PC-9 (cell line): ENCODE results near the gene PCSK5.

ENCODE experiments used
- EZH2 ChIP-seq: fragments of 200-600 bp; sonication (generic); IDR thresholded peaks from 2 replicates; pipeline ENCODE4 v1.8.0; 2017; ENCODE audit warnings: antibody characterized with exemption, low read depth
- TF ChIP-seq, protein P1 (sequence below): fragments of 200-600 bp; sonication (generic); conservative IDR thresholded peaks from 2 replicates; pipeline ENCODE4 v1.6.1; 2017; ENCODE audit warnings: mixed run types, antibody characterized with exemption, mild to moderate bottlenecking, moderate library complexity

DNA sequence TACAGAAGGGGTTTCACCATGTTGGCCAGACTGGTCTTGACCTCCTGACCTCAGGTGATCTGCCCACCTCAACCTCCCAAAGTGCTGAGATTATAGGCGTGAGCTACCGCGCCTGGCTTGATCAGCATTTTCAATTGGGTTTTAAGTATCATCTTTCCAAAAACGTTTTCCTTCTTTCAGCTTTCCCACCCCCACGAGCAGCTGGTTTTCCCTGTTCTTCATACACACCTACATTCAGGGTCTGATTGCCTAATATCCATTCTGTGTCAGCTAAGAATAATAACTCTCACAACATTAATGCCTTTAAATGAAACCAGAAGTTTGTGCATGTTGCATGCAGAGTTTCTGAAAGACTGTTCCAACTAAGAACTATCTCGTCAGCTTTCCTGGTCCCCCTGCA lies 465.4 kb downstream of the PCSK5 start:
- TF ChIP-seq, protein P1, sequence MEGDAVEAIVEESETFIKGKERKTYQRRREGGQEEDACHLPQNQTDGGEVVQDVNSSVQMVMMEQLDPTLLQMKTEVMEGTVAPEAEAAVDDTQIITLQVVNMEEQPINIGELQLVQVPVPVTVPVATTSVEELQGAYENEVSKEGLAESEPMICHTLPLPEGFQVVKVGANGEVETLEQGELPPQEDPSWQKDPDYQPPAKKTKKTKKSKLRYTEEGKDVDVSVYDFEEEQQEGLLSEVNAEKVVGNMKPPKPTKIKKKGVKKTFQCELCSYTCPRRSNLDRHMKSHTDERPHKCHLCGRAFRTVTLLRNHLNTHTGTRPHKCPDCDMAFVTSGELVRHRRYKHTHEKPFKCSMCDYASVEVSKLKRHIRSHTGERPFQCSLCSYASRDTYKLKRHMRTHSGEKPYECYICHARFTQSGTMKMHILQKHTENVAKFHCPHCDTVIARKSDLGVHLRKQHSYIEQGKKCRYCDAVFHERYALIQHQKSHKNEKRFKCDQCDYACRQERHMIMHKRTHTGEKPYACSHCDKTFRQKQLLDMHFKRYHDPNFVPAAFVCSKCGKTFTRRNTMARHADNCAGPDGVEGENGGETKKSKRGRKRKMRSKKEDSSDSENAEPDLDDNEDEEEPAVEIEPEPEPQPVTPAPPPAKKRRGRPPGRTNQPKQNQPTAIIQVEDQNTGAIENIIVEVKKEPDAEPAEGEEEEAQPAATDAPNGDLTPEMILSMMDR = no peak
- TF ChIP-seq EZH2 = no peak
